HAP-1 (cell line): ENCODE data around the gene OTOS.

Experiments
- DNase-seq, 2 experiments: peaks; one replicate each; pipeline ENCODE4 v3.0.0-alpha.2; 2016 to 2020; ENCODE audit warnings: low spot score in 2 of 2
- H3K27me3 ChIP-seq: fragments of 250-450 bp; sonication (Bioruptor Pico); 2 replicates; pipeline ENCODE4 v1.5.1; 2020; ENCODE audit warnings: low read depth, mild to moderate bottlenecking, moderate library complexity
- H3K36me3 ChIP-seq: fragments of 250-450 bp; sonication (Bioruptor Pico); replicated peaks from 2 replicates; pipeline ENCODE4 v1.5.1; 2020; ENCODE audit warnings: mild to moderate bottlenecking
- H3K4me1 ChIP-seq: fragments of 250-450 bp; sonication (Bioruptor Pico); 2 replicates; pipeline ENCODE4 v1.5.1; 2020; ENCODE audit warnings: mild to moderate bottlenecking
- H3K4me3 ChIP-seq: fragments of 250-450 bp; sonication (Bioruptor Pico); 2 replicates; pipeline ENCODE4 v1.5.1; 2020; ENCODE audit warnings: mild to moderate bottlenecking, moderate library complexity
- H3K9me3 ChIP-seq: fragments of 250-450 bp; sonication (Bioruptor Pico); 2 replicates; pipeline ENCODE4 v1.5.1; 2020; ENCODE audit warnings: mild to moderate bottlenecking, moderate library complexity
- in situ Hi-C: fragments of 300-500 bp; cut with MboI; formaldehyde crosslinking; loops from 3 replicates; pipeline ENCODE4 v1.14.3; 2020; ENCODE audit warnings: low sequenced_read_pairs, inconsistent platforms, mixed read lengths

OTOS gene

GRCh38 chr2:240163844-240164574 is 23.6 kb upstream of the OTOS start:
- H3K36me3 ChIP-seq, result no peaks in the 10 kb centered on the region
- H3K27me3 ChIP-seq, result no peaks in the 10 kb centered on the region
- DNase-seq, result no peak
- H3K4me3 ChIP-seq, result no peak overlapping the region
- in situ Hi-C loops, result no loop called here
- no peaks in the 10 kb centered on the region for H3K9me3 ChIP-seq
- H3K4me1 ChIP-seq, result no peaks in the 10 kb centered on the region

- Histone ChIP-seq H3K27me3 (no peaks in the 10 kb centered on the region), H3K4me1 (no peaks in the 10 kb centered on the region)
- in situ Hi-C loops, result no loop called here
Observed at GRCh38 chr2:240162939-240163714, 22.7 kb upstream of the OTOS start.

GRCh38 chr2:240162531-240162930 is 22.1 kb upstream of the OTOS start:
- no peak for DNase-seq
- in situ Hi-C loops, result no loop called here
- Histone ChIP-seq H3K36me3 (no peaks in the 10 kb centered on the region), H3K4me1 (no peaks in the 10 kb centered on the region), H3K9me3 (no peaks in the 10 kb centered on the region), H3K4me3 (no peak overlapping the region), H3K27me3 (no peaks in the 10 kb centered on the region)

More at GRCh38 chr2:240162939-240163714, 22.7 kb upstream of the OTOS start:
- H3K36me3 ChIP-seq, result no peaks in the 10 kb centered on the region
- DNase-seq, result no peak
- H3K4me3 ChIP-seq, result no peak overlapping the region
- H3K9me3 ChIP-seq, result no peaks in the 10 kb centered on the region

- Histone ChIP-seq H3K27me3 (no peaks in the 10 kb centered on the region), H3K4me3 (no peak overlapping the region), H3K36me3 (no peaks in the 10 kb centered on the region), H3K9me3 (no peaks in the 10 kb centered on the region), H3K4me1 (no peaks in the 10 kb centered on the region)
- in situ Hi-C loops, result no loop called here
- no peak for DNase-seq
Observed at GRCh38 chr2:240162032-240162431, 21.6 kb upstream of the OTOS start.

GRCh38 chr2:240161087-240161750 is 20.8 kb upstream of the OTOS start:
- no peaks in the 10 kb centered on the region for H3K4me1 ChIP-seq
- no peak for DNase-seq
- H3K36me3 ChIP-seq, result no peaks in the 10 kb centered on the region
- H3K4me3 ChIP-seq, result no peak overlapping the region
- in situ Hi-C loops, result no loop called here
- no peaks in the 10 kb centered on the region for H3K9me3 ChIP-seq
- no peaks in the 10 kb centered on the region for H3K27me3 ChIP-seq

- H3K4me1 ChIP-seq, result no peaks in the 10 kb centered on the region
- in situ Hi-C loops, result no loop called here
- no peaks in the 10 kb centered on the region for H3K27me3 ChIP-seq
- no peak for DNase-seq
- no peaks in the 10 kb centered on the region for H3K9me3 ChIP-seq
- H3K36me3 ChIP-seq, result no peaks in the 10 kb centered on the region
- H3K4me3 ChIP-seq, result no peak overlapping the region
Observed at GRCh38 chr2:240160291-240161086, 20.0 kb upstream of the OTOS start.

- Histone ChIP-seq H3K9me3 (no peaks in the 10 kb centered on the region), H3K4me1 (no peaks in the 10 kb centered on the region), H3K4me3 (no peak overlapping the region), H3K27me3 (no peaks in the 10 kb centered on the region), H3K36me3 (no peaks in the 10 kb centered on the region)
- DNase-seq, result no peak
- in situ Hi-C loops, result no loop called here
Observed at GRCh38 chr2:240159251-240159839, 18.9 kb upstream of the OTOS start.

- DNase-seq, result no peak
- Histone ChIP-seq H3K9me3 (no peaks in the 10 kb centered on the region), H3K4me1 (no peaks in the 10 kb centered on the region), H3K27me3 (no peaks in the 10 kb centered on the region), H3K36me3 (no peaks in the 10 kb centered on the region), H3K4me3 (no peak overlapping the region)
- in situ Hi-C loops, result no loop called here
Observed at GRCh38 chr2:240157147-240157470, 16.7 kb upstream of the OTOS start.

- H3K9me3 ChIP-seq, result no peaks in the 10 kb centered on the region
- DNase-seq, result no peak
- H3K4me1 ChIP-seq, result no peaks in the 10 kb centered on the region
- no peaks in the 10 kb centered on the region for H3K36me3 ChIP-seq
- in situ Hi-C loops, result no loop called here
- no peak overlapping the region for H3K4me3 ChIP-seq
- no peaks in the 10 kb centered on the region for H3K27me3 ChIP-seq
Observed at GRCh38 chr2:240156435-240157146, 16.1 kb upstream of the OTOS start.

GRCh38 chr2:240155745-240156390 is 15.4 kb upstream of the OTOS start:
- H3K36me3 ChIP-seq, result no peaks in the 10 kb centered on the region
- DNase-seq, result no peak

GRCh38 chr2:240155048-240155744 is 14.7 kb upstream of the OTOS start:
- Histone ChIP-seq H3K27me3 (no peaks in the 10 kb centered on the region), H3K4me1 (no peaks in the 10 kb centered on the region), H3K9me3 (no peaks in the 10 kb centered on the region), H3K4me3 (no peak overlapping the region), H3K36me3 (no peaks in the 10 kb centered on the region)
- in situ Hi-C loops, result no loop called here
- no peak for DNase-seq

More at GRCh38 chr2:240155745-240156390, 15.4 kb upstream of the OTOS start:
- no peak overlapping the region for H3K4me3 ChIP-seq
- in situ Hi-C loops, result no loop called here
- H3K27me3 ChIP-seq, result no peaks in the 10 kb centered on the region
- H3K4me1 ChIP-seq, result no peaks in the 10 kb centered on the region
- H3K9me3 ChIP-seq, result no peaks in the 10 kb centered on the region

- Histone ChIP-seq H3K36me3 (no peaks in the 10 kb centered on the region), H3K9me3 (no peaks in the 10 kb centered on the region), H3K27me3 (no peaks in the 10 kb centered on the region), H3K4me3 (no peak overlapping the region), H3K4me1 (no peaks in the 10 kb centered on the region)
- in situ Hi-C loops, result loop anchor here (5.0 kb wide), 1 partner anchor 283 kb away; the partner anchor contains the start of gene GPC1
- no peak for DNase-seq
Observed at GRCh38 chr2:240154606-240155005, 14.1 kb upstream of the OTOS start.
